GM04503 (cell line): ENCODE data around the gene FCHSD2.
"Not testable (repeated sequence)": the region's sequence is repeated elsewhere in the genome, so short reads cannot be mapped to it uniquely, and the experiment has no call there.

ENCODE experiments used
- DNase-seq: peaks from one replicate; pipeline ENCODE4 v3.0.0-alpha.2; 2012; ENCODE audit warnings: low read depth

Gene FCHSD2

GRCh38 chr11:73151416-73151815, 9.3 kb upstream of the FCHSD2 start:
- DNase-seq, result no peak

- DNase-seq, result no peak
Observed at GRCh38 chr11:73149105-73149504, 7.0 kb upstream of the FCHSD2 start.

DNA sequence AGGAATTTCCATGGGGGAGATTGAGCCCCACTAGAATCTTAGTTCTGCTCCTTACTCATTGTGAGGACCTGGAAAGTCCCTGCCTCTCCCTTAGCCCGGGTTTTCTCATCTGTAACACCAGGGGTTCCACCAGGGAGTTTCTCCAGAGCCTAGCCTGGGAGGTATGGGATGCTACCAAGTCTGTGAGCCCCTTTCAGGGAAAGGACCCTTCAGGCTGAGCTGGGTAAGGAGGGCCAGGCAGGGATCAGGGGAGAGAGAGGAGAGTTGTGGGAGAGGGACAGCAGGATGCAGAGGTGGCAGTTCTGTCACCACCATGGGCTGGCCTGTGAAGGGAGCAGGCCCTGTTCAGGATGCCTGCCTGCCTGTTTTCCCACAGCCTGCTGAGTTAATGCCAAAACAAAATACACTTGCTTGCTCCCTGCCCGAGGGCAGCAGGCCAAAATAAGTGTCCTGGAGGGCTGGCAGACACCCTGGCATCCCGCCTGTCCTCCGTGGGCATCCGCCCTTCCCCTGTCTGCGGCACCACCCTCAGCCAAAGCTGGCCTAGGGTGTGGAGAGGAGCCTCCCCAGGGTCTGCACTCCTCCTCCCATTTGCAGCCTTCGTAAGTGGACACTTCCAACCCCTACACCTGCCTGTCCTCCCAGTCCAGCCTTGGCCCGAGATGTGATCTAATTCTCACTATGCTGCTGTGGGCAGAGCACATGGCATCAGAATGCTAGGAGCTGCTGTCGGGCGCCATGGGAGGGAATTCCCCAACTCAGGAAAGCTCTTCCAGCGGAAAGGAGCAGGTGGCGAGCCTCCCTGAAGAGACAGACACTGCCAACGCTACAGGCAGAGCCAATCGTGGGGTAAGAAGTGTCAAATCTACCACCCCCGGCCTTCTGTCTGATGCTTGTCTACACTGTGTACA, 5.9 kb upstream of the FCHSD2 start:
- DNase-seq, result no peak

DNA sequence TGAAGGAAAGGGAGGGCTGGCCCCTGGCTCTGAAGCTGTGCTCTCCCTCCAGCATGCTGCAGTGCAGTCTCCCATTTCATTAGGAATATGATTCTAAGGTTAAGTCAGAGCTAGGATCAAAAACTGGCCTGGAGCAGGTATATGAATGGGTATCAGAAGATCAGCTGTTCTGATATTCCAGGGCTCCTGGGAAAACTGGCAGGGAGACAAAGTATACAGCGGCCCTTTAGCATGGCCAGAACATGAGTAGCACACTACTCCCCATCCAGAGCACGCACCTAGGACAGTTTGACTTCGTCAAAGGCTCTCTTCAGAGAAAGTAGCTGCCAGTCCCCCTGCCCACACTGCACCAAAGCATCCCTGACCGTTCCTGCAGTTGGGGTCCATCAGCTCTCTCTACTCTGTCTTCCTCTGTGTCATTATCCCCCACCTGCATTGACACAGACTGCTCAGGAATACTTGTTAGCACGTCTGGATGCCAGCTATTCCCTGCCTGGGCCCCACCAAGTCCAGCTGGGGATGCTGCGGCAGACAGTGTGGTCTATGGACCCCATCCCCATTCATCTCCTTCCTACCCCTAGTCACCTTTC, 4.0 kb upstream of the FCHSD2 start:
- DNase-seq, result no peak

- DNase-seq, result no peak
Observed at GRCh38 chr11:73143126-73143838, 1.2 kb upstream of the FCHSD2 start.

- DNase-seq, result no peak
Observed at GRCh38 chr11:73141309-73142127, 600 bp downstream of the FCHSD2 start.

- DNase-seq, result no peak
Observed at GRCh38 chr11:73141031-73141308, 1.1 kb downstream of the FCHSD2 start.

GRCh38 chr11:73140213-73141030, 1.7 kb downstream of the FCHSD2 start:
- no peak for DNase-seq

DNA sequence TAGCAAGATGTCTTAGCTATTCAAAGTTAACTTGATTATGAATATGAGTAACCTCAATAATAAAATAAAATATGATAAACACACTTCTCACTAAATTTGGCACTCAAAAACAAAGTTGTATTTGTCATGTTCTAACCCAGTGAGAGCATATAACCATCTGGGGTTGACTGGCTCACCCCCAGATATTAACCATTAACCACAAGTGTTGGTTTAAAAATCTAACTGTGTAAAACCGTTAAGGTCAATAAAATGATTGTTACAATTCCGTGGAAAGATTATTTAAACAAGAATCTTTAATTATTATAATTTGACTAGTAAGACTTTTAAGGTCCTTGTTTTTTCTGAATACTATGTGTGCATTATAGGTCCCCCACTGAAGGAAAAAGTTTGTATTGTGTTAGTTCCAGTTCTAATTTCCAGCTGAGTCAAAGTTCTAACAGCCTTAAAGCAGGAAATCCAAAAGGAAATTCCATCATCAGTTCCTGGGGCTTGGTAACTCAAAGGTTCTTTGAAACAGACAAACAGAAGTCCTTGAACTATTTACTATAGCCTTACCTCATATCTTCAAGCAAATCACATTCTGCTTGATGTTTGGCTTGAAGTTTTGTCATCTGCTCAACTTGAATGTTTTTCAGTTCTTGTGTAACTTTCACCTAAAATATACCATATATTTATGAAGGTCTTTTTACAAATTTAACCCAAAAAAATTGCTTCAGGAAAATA, 2.5 kb downstream of the FCHSD2 start:
- no peak for DNase-seq

DNA sequence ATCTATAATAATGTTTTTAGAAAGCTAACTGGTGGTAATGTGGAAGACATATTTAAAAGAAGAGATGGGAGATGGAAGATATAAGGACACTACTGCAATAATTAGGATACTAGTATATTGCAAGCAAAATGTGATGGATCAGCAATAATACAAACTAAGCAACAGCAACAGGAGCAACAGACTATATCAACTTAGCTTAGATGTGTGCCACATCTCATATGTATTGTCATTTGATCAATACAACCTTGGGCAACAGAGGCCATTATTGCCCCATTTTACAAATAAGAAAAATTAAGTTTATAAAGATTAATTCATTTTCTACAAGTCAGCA, 4.2 kb downstream of the FCHSD2 start:
- no peak for DNase-seq

- DNase-seq, result no peak
Observed at GRCh38 chr11:73137262-73137943, 4.7 kb downstream of the FCHSD2 start.

GRCh38 chr11:73136722-73137121, 5.4 kb downstream of the FCHSD2 start:
- not testable (repeated sequence) for DNase-seq

- DNase-seq, result no peak
Observed at GRCh38 chr11:73135346-73136284, 6.5 kb downstream of the FCHSD2 start.

GRCh38 chr11:73132349-73132748, 9.8 kb downstream of the FCHSD2 start:
- not testable (repeated sequence) for DNase-seq

- DNase-seq, result no peak
Observed at GRCh38 chr11:73130181-73130580, 11.9 kb downstream of the FCHSD2 start.

GRCh38 chr11:73129198-73129597, 12.9 kb downstream of the FCHSD2 start:
- DNase-seq, result no peak

GRCh38 chr11:73126804-73127480, 15.2 kb downstream of the FCHSD2 start:
- DNase-seq, result no peak

DNA sequence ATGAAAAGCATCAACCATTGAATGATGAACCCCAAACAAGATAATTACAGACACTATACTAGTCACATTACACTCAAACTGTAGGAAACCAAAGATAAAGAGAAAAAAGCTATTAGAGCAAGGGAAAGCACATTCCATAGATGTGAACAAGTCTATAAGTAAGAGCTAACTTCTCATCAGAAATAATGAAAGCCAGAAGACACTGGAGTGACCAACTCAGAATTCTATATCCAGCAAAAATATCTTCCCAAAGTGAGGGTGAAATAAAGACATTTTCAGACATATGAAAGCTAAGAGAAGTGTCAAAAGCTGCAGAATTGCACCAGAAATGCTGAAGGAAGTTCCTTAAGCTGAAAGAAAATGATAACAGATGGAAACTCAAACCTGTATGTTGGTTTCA, 17.3 kb downstream of the FCHSD2 start:
- DNase-seq, result no peak

- DNase-seq, result not testable (repeated sequence)
Observed at GRCh38 chr11:73123892-73124291, 18.2 kb downstream of the FCHSD2 start.
